Adrenal gland (tissue), 5 donors: ENCODE data around the gene ATXN7.

Experiments used
- CTCF ChIP-seq, 6 experiments: fragments of 450-650 bp in 4 of 6; fragments of 200-600 bp in 2 of 6; sonication (generic) in 1 of 6; IDR thresholded peaks; 1 replicate in 5 of 6; 2 replicates in 1 of 6; pipeline versions ENCODE4 v1.5.1 to v1.8.0; 2016 to 2021; ENCODE audit warnings: antibody characterized with exemption in 6 of 6, mild to moderate bottlenecking in 2 of 6, moderate library complexity in 1 of 6
- POLR2A ChIP-seq, 2 donors: fragments of 450-650 bp; IDR thresholded peaks; one replicate each; pipeline ENCODE4 v1.6.1; 2017; ENCODE audit warnings: antibody characterized with exemption in 2 of 2, mild to moderate bottlenecking in 2 of 2, moderate library complexity in 1 of 2
- donor health status: DM: no; HTN: no; CAD: no.

GRCh38 chr3:63998852-63999754 is 135.4 kb downstream of the ATXN7 start:
- no peak for TF ChIP-seq CTCF (IDR thresholded peaks at IDR 0.05)
- no peak for TF ChIP-seq POLR2A (IDR thresholded peaks at IDR 0.05)
